Gastroesophageal sphincter (tissue), 3 donors: ENCODE measurements around the gene MAST1.

Experiments
- CTCF ChIP-seq, 4 experiments: fragments of 200-600 bp in 2 of 4; fragments of 450-650 bp in 2 of 4; sonication (generic) in 1 of 4; IDR thresholded peaks; one replicate each; pipeline ENCODE4 v1.5.1; 2017 to 2019; ENCODE audit warnings: antibody characterized with exemption in 4 of 4, mild to moderate bottlenecking in 2 of 4, moderate library complexity in 2 of 4
- POLR2A ChIP-seq, 2 donors: fragments of 450-650 bp; IDR thresholded peaks; one replicate each; pipeline ENCODE4 v1.6.1; 2017; ENCODE audit warnings: antibody characterized with exemption in 2 of 2, mild to moderate bottlenecking in 2 of 2, moderate library complexity in 1 of 2

GRCh38 chr19:12802267-12803106 is 35.8 kb upstream of the MAST1 start:
- no peak for TF ChIP-seq CTCF (IDR thresholded peaks at IDR 0.05)
- TF ChIP-seq POLR2A (IDR thresholded peaks at IDR 0.05): no peak
